Skeletal muscle cell (primary cell): ENCODE data around the gene KRTAP4-6.
"Not testable (repeated sequence)": the region's sequence is repeated elsewhere in the genome, so short reads cannot be mapped to it uniquely, and the experiment has no call there.

Source experiments
- DNase-seq: peaks from one replicate; pipeline ENCODE4 v3.0.0-alpha.2; 2010; ENCODE audit warnings: low read depth
- H3K4me3 ChIP-seq: 2 replicates; pipeline ENCODE4 v1.5.1; 2011; ENCODE audit warnings: low read depth, mild to moderate bottlenecking, control low read depth, low read length, moderate library complexity

KRTAP4-6 gene

DNA sequence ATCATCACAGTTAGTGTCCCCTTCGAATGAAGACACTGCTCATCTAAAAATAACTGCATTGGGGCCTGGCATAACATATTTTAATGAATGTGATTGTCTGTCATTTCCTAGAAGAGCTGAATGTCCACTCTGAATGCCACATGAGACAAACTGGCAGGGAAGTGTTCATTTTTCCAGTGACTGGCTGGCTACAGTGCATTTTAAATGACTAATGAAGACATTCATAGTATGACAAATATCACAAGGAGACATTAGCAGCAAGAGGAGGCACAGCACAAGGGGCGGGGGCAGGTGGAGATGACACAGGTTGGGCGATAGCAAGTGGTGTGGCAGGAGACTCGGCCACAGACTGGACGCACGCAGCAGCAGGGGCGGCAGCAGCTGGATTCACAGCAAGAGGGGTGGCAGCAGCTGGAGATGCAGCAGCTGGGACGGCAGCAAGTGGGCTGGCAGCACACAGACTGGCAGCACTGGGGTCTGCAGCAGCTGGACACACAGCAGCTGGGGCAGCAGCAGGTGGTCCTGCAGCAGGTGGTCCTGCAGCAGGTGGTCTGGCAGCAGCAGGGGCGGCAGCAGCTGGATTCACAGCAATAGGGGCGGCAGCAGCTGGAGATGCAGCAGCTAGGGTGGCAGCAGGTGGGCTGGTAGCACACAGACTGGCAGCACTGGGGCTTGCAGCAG lies 8.8 kb upstream of the KRTAP4-6 start:
- not testable (repeated sequence) for H3K4me3 ChIP-seq

DNA sequence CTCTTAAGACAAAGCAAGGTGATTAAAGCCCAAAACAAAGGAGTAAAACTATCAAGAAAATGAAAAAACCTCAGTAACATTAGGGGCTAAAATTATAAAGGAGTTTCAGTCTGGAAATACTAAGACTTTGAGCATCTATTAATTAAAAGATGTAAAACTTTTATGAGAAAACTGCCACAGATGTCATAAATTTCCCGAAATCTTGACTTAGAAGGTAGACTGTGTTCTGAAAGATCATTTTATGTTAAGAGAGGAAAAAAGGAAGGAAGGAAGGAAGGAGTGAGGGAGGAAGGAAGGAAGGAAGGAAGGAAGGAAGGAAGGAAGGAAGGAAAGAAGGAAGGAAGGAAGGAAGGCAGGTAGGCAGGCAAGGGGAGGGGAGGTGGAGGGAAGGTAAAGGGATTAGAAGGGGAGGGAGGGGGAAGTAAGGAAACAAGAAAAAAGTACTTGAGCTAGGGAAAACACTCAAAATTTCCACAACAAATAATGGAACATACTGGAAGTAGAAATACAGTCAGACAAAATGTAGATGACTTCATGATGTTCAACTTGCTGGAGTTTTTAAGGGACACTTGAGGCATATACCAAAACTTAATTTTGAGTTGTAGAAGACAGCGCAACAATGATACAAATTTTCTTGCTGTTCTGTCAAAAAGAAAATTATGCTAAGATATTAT lies 7.3 kb upstream of the KRTAP4-6 start:
- DNase-seq = no peak
- no peak overlapping the region for H3K4me3 ChIP-seq

More for the DNA sequence above, 8.8 kb upstream of the KRTAP4-6 start:
- not testable (repeated sequence) for DNase-seq

DNA sequence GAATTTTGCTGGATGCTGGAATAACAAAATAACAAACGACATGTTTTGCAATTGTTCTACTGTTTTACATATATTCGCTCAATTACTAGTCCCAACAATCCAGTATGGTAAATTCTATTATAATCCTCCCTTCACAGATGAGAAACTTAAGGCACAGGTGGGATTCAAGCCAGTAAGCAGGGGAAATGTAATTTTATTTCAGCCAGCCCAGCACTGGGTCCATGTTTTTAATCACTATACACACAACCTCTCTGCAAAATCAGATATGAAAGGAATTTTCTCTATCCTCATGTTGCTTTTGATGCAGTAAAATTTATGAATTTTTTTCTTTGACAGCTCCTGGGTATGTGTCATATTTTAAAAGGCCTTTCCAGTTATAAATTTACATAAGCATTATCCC lies 4.9 kb upstream of the KRTAP4-6 start:
- no peak for DNase-seq
- no peak overlapping the region for H3K4me3 ChIP-seq

DNA sequence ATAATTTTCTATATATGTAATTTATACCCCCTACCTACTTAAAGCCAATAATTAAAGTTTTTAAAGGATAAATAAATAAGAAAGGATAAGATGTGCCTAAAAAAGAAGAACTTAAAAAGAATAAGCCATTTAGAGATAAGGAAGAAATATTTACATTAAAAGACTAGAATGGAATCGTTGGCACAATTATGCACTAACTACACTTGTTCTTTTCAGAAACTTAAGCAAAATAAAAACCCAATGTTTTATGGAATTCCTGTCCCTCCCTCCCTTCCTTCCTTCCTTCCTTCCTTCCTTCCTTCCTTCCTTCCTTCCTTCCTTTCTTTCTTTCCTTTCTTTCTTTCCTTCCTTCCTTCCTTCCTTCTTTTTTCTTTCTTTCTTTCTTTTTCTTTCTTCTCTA lies 4.5 kb upstream of the KRTAP4-6 start:
- DNase-seq = no peak
- H3K4me3 ChIP-seq = no peak overlapping the region

DNA sequence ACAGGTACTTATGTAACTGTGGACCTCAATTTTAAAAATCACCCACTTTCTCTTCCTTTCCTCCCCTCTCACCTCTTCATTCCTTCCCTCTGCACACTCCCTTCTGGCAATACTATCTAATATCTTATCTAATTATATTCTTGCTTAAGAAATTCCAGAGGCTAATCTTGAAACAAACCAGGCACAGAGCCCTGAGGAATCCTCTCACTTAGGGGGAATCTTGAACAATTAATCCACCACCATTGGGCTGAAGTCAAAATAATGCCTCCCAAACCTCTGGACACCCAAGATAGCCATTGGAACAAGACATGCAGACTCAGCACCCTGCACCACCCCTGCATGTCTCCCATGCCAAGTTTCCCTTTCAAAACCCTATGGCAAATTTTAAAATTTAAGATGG lies 1.0 kb upstream of the KRTAP4-6 start:
- DNase-seq = no peak
- H3K4me3 ChIP-seq = no peak overlapping the region

DNA sequence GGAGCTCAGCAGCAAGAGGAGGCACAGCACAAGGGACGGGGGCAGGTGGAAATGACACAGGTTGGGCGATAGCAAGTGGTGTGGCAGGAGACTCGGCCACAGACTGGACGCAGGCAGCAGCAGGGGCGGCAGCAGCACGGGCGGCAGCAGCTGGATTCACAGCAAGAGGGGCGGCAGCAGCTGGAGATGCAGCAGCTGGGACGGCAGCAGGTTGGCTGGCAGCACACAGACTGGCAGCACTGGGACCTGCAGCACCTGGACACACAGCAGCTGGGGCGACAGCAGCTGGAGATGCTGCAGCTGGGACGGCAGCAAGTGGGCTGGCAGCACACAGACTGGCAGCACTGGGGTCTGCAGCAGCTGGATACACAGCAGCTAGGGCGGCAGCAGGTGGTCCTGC lies 479 bp downstream of the KRTAP4-6 start:
- DNase-seq, H3K4me3 ChIP-seq: not testable (repeated sequence)

DNA sequence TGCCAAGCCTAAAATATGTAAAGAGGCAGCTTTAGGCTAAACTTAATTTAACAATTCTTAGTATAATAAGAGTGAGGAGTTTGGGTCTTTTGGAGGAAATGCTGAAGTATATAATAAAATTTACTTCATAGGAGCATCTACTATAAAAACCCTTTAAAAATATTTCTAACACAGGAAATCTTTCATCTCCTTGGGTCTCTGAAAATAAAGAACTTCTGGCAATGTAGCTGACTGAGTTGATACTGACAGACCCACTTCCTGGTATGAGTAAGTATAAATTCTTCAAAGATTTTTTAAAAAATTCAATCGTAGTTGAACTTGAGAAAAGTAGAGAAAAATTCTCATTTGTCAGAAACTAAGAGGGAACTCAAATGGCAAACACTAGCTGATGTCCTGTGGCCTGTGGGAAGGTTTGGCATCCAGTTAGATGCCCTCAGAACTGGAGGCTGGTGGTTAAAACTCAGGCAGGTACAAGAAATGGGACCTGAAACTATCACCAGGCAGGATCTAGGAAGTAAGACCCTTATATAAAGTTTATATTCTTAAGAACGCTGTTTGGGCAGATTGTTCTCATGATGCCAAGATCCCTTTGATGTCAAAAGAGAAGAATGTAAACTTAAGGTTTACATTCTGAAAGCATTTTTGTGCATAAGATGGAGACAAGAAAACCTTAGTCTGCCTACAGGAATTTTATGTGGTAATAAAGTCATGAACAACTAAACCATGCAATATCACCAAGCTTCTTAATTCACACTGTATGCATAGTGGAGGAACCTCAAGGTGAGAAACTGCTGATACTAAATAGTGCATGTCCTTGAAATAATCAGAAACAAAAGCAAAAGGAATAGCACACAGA lies 6.2 kb downstream of the KRTAP4-6 start:
- DNase-seq = no peak
- H3K4me3 ChIP-seq = no peak overlapping the region

DNA sequence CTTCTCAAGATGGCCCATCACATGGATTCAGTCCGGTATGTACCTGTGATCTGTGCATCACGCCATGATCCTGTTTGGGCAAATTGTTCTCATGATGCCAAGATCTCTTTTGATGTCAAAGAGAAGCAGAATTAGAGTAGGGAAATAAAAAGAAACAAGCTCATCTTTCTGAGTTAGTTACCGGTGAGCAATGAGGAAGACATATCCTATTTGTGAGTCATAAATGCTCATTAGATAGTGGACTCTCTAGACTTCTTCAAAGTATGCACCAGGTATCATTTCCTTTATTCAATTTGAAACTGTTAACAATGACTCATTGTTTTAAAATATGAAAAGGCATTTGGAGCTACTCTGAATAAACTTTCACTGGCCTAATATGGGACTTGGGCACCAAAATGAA lies 8.4 kb downstream of the KRTAP4-6 start:
- DNase-seq = no peak
- no peak overlapping the region for H3K4me3 ChIP-seq

DNA sequence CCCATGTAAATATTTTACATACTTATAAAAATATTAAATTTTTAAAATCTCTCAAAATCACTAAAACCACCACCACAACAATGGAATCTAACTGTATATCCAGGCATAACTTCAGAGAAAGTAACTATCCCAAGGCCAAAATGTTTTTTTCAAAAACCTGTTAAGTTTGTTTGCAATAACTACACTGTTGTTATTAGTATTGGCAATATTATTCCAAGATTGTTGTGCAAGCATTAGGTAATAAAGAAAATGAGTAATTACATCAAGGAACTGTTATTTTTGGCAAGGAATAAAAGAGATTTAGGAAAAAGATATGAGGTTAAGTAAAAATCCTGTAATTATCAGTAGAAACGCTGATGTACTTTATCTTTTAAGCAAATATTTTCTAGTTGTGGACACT lies 13.0 kb downstream of the KRTAP4-6 start:
- H3K4me3 ChIP-seq = no peak overlapping the region
- no peak for DNase-seq

DNA sequence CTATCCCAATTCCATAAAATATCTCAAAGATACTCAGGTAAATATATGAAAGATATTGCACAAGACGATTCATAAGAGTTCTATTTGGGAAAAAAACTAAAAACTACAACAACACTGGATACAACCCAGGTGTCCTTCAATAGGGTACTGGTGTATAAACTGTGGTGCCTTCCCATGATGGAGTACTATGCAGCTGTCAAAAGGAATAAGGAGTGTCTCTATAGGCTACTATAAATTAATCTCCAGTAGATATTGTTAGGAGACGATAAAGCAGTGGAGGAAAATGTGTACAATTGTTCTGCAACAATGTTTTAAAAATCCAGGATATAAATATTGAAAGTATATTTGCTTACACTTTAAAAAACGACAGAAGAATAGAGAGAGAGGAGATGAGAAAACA lies 13.9 kb downstream of the KRTAP4-6 start:
- DNase-seq = no peak
- no peak overlapping the region for H3K4me3 ChIP-seq

DNA sequence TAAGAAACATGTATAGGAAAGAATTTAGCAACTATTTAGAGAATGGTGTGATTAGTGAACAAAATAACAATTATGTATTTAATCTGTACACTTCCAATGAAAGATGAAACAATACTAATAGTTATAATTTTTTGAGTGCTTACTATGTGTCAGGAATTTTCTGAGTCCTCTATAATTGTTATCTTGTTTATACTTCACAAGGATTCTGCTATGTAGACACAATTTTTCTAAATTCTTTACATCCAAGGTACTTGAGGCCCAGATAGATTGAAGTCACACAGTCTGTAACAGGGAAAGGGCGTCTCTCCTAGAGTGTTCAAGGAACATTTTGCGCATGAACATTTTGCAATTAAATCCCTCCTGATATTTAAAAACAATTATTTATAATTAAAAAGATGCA lies 15.3 kb downstream of the KRTAP4-6 start:
- no peak for DNase-seq
- H3K4me3 ChIP-seq = no peak overlapping the region

DNA sequence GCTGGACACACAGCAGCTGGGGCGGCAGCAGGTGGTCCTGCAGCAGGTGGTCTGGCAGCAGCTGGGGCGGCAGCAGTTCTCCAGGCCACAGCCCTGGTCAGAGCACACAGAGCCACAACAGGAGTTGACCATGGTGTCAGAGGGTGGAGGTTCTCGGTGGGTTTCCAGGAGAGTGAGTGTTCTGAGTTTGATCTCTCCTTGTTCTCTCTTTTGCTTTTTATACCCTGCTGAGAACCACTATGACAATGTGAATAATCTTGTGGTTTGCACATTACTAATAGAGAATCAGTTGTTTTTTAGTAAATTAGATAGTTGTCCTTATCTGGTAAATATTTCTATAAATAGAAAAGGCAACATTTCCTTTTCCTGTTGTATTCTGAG lies 16.4 kb downstream of the KRTAP4-6 start, which contains the start of gene KRTAP4-12:
Gene KRTAP4-12, minus strand, starts transcription at position 192 of the 381 bp plus-strand sequence. Its CDS starts 60 bp downstream, at position 132.
- H3K4me3 ChIP-seq, DNase-seq: not testable (repeated sequence)

DNA sequence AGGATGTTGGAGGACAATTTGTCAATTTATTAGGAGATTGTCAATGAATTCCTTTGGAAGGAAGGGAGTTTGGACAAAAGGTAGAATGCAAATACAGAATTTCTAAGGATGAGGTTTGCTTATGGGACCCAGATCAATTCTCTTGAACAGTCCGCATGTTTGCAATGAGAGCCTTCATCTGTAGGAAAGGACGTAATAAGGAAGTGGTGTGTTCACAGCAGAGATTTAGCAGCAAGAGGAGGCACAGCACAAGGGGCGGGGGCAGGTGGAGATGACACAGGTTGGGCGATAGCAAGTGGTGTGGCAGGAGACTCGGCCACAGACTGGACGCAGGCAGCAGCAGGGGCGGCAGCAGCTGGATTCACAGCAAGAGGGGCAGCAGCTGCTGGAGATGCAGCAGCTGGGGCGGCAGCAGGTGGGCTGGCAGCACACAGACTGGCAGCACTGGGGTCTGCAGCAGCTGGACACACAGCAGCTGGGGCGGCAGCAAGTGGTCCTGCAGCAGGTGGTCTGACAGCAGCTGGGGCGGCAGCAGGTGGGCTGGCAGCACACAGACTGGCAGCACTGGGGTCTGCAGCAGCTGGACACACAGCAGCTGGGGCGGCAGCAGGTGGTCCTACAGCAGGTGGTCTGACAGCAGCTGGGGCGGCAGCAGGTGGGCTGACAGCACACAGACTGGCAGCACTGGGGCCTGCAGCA lies 16.9 kb downstream of the KRTAP4-6 start:
- H3K4me3 ChIP-seq = not testable (repeated sequence)

DNA sequence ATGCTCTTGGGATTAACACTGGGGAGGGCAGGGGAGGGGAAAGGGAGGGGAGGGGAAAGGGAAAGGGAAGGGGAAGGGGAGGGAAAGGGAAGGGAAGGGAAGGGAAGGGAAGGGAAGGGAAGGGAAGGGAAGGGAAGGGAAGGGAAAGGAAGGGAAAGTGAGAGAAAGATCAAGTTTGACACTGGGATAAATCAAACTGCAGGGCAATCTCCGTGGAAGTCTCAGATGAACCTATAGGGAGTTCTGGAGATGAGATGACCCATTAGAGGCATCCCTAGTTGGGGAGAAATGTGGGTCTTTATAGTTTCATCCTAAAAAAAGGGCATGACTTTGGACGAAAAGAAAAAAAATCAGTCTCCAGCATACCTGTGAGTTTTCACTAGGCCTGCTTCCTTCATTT lies 18.6 kb downstream of the KRTAP4-6 start:
- DNase-seq = no peak
- no peak overlapping the region for H3K4me3 ChIP-seq

More for the DNA sequence above, 16.9 kb downstream of the KRTAP4-6 start:
- DNase-seq = not testable (repeated sequence)

DNA sequence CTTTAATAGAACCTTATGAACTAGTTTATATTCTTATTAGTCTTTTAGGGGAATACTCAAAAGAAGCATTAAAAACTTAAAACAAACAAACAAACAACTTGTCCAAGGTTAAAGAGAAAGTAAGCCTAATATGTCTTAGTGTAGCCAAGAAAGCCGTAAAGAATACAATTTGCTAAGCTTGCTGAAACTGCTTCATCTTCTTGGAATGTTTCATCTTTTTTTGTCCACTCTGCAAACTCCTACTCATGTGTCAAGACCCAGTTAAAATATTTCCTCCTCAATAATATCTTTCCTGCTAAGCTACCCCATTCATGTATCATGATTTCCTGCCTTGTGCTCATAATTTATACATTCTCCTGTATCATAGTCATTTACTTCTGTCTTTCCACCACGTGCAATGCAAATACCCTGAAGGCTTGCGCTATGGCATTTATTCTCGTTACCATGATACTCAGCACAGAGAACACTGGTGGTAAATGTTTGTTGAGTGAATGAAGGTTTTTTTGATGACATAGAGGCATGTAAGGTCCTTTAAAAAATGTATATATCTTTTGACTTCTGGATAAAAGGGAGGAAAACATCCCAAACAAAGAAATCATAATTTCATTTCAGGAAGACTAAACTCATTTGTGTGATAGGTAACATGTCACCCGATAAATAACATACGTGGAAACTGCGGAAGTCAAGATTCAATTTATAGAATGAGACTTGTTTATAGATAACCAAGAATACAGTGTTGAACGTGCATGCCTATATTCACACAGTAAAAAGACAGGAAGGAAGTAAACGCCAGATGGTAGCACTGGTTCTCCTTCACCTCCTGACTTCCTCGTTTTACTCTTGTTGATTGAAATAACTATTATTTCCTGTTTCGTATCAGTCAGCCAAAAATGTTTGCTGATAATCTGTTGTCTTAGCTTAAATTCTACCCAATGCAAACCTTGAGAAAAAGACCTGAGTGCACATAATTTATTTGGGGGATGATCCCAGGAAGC lies 20.4 kb downstream of the KRTAP4-6 start:
- not testable (repeated sequence) for H3K4me3 ChIP-seq, DNase-seq

DNA sequence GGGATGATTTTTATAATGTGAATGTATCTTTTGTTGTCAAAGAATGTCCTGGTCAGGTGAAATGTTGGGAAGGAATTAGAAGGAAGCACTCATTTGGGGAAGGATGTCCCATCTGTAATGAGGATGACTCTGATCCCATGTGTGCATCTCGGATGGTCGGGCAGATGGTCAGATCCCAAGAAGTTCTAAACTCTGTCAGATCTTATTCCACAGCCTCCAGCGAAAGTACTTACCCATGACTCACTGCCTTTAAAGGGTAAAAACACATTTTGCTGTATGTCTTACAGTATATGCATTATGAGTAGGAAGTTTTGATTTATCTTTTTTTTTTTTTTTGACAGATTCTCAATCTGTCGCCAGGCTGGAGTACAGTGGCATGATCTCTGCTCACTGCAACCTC lies 21.6 kb downstream of the KRTAP4-6 start:
- H3K4me3 ChIP-seq = no peak overlapping the region
- no peak for DNase-seq

DNA sequence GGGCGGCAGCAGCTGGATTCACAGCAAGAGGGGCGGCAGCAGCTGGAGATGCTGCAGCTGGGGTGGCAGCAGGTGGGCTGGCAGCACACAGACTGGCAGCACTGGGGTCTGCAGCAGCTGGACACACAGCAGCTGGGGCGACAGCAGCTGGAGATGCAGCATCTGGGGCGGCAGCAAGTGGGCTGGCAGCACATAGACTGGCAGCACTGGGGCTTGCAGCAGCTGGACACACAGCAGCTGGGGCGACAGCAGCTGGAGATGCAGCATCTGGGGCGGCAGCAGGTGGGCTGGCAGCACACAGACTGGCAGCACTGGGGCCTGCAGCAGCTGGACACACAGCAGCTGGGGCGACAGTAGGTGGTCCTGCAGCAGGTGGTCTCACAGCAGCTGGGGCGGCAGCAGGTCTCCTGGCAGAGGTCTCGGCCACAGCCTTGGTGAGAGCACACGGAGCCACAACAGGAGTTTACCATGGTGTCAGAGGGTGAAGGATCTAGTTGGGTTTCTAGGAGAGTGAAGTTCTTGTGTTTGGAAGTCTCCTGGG lies 22.4 kb downstream of the KRTAP4-6 start, which contains the start of gene KRTAP4-11:
Gene KRTAP4-11, minus strand, starts transcription at position 528 of the 541 bp plus-strand sequence. Its CDS starts 58 bp downstream, at position 470.
- DNase-seq, H3K4me3 ChIP-seq: not testable (repeated sequence)

DNA sequence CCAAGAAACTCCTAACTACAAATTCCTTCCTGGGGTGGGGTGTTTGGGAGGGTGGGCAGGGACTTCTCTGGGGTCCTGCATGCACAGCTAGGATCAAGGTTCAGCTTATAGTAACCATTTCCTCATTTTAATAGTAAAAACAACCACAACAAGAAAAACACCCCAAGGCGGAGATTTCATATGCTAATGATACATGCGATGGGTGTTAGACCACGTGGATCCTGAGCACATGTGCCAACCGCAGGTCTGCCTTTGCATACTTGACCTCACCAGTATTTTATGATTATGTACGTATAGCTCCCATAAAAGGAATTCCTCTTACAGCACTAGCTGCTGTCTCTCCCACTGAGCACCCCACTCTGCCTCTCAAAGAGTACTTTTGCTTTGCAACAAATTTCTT lies 24.0 kb downstream of the KRTAP4-6 start:
- H3K4me3 ChIP-seq = no peak overlapping the region
- no peak for DNase-seq
